Measurements from ENCODE around the gene IFITM1. TPM values are rescaled to one million over a fixed set of nuclear protein-coding genes. Genes with fewer than 3 reads are reported as not detected.

Gene IFITM1
- total and polyA plus RNA-seq, 2 of the 13 experiments (the other 11 are each of a cell fraction or from before 2014, with no cell fraction given) = 0.38 to 11.1 TPM

GRCh38 chr11:363948-364761 is 50.3 kb downstream of the IFITM1 start:
- H3K4me2 ChIP-seq (ENCODE audit: low read depth, low read length) = peak overlapping the region; percentile 53
- no peak overlapping the region for H3K9ac ChIP-seq (ENCODE audit: insufficient read depth, low read depth, low read length)
- ATAC-seq (peak; percentile 83), DNase-seq (ENCODE audit: low spot score) (peak; percentile 62), FAIRE-seq (no peak)
- intact Hi-C loops (cut with micrococcal nuclease; ENCODE audit: unreplicated experiment) = no loop called here
- no peaks in the 10 kb centered on the region for H4K20me1 ChIP-seq (ENCODE audit: insufficient read depth, low read length)
- no peak overlapping the region for H3K27ac ChIP-seq (ENCODE audit: extremely low read length, insufficient read depth, low read length)
- no peak overlapping the region for H2AFZ ChIP-seq (ENCODE audit: low read length)
- peaks cover 21% of the 10 kb centered on the region for H3K4me1 ChIP-seq (ENCODE audit: insufficient read depth, low read length)
- H3K36me3 ChIP-seq (replicated peaks in 1 of 2; ENCODE audit: control insufficient read depth in 1 of 2, insufficient read depth in 2 of 2, low read length in 2 of 2) = no peaks in the 10 kb centered on the region
- POLR2A ChIA-PET = interaction anchor here (0.7 to 2.0 kb wide), 10 partner anchors 9 to 157 kb away, joined by 3 to 7 read pairs (median 4); partner anchors contain the start of genes BET1L, IFITM2, PTDSS2 and RIC8A
- H3K27me3 ChIP-seq (ENCODE audit: control insufficient read depth in 1 of 2, insufficient read depth in 2 of 2, low read length in 2 of 2) = peaks cover 9 to 34% of the 10 kb centered on the region in 2 experiments
- peaks cover 9% of the 10 kb centered on the region for H3K9me3 ChIP-seq (ENCODE audit: low read length)
- CTCF ChIA-PET (ENCODE audit: low intra/inter-chr PET ratio, low total read pairs) = interaction anchor here (1.2 kb wide), 1 partner anchor 59 kb away, joined by 4 read pairs; no protein-coding TSS in a partner anchor
- 48% methylated on average over 14 of the region's 24 CpGs for WGBS (ENCODE audit: low lambda C conversion rate)
- no TSS peak for BruUV-seq (replicated peaks)
- H3K4me3 ChIP-seq (replicated peaks in 1 of 3; ENCODE audit: insufficient read depth in 1 of 3, low read depth in 2 of 3, low read length in 3 of 3) = peak overlapping the region in 1 of 3 experiments; percentile 20; a peak in 1 of 6 replicates
- no peaks in the 10 kb centered on the region for H3K79me2 ChIP-seq (ENCODE audit: insufficient read depth, low read length)
- in situ Hi-C loops (cut with HindIII; ENCODE audit: extremely low pct_ligation_motif_present, low pct_unique_long_range_greater_than_20kb) = no loop called here
- TF ChIP-seq AGO1 (IDR thresholded peaks at IDR 0.05; ENCODE audit: low read depth, low read length, poor library complexity, severe bottlenecking) (no peak), ZNF207 (IDR thresholded peaks at IDR 0.05; ENCODE audit: borderline replicate concordance) (no peak), HOXD1 (CRISPR knock-in tag; IDR thresholded peaks at IDR 0.05) (no peak), MTA1 (CRISPR knock-in tag; IDR thresholded peaks at IDR 0.05; ENCODE audit: borderline replicate concordance) (peak; percentile 72; the same call in 1 of the 2 replicates), KDM2A (CRISPR knock-in tag; IDR thresholded peaks at IDR 0.05; ENCODE audit: borderline replicate concordance, low read depth) (peak; percentile 72), PLRG1 (conservative IDR thresholded peaks at IDR 0.05) (no peak), ARID5B (CRISPR knock-in tag; IDR thresholded peaks at IDR 0.05) (peak; percentile 25; the same call in 1 of the 2 replicates), GATAD1 (CRISPR knock-in tag; IDR thresholded peaks at IDR 0.05) (peak; percentile 74), SALL1 (CRISPR knock-in tag; IDR thresholded peaks at IDR 0.05) (peak; percentile 49; the same call in 1 of the 2 replicates), FLYWCH1 (CRISPR knock-in tag; IDR thresholded peaks at IDR 0.05) (no peak), HOXA3 (CRISPR knock-in tag; IDR thresholded peaks at IDR 0.05) (peak; percentile 58)
- TF ChIP-seq, protein P1, sequence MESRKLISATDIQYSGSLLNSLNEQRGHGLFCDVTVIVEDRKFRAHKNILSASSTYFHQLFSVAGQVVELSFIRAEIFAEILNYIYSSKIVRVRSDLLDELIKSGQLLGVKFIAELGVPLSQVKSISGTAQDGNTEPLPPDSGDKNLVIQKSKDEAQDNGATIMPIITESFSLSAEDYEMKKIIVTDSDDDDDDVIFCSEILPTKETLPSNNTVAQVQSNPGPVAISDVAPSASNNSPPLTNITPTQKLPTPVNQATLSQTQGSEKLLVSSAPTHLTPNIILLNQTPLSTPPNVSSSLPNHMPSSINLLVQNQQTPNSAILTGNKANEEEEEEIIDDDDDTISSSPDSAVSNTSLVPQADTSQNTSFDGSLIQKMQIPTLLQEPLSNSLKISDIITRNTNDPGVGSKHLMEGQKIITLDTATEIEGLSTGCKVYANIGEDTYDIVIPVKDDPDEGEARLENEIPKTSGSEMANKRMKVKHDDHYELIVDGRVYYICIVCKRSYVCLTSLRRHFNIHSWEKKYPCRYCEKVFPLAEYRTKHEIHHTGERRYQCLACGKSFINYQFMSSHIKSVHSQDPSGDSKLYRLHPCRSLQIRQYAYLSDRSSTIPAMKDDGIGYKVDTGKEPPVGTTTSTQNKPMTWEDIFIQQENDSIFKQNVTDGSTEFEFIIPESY (CRISPR knock-in tag; IDR thresholded peaks at IDR 0.05) = peak; percentile 71
- TF ChIP-seq, protein P2, sequence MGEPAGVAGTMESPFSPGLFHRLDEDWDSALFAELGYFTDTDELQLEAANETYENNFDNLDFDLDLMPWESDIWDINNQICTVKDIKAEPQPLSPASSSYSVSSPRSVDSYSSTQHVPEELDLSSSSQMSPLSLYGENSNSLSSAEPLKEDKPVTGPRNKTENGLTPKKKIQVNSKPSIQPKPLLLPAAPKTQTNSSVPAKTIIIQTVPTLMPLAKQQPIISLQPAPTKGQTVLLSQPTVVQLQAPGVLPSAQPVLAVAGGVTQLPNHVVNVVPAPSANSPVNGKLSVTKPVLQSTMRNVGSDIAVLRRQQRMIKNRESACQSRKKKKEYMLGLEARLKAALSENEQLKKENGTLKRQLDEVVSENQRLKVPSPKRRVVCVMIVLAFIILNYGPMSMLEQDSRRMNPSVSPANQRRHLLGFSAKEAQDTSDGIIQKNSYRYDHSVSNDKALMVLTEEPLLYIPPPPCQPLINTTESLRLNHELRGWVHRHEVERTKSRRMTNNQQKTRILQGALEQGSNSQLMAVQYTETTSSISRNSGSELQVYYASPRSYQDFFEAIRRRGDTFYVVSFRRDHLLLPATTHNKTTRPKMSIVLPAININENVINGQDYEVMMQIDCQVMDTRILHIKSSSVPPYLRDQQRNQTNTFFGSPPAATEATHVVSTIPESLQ (CRISPR knock-in tag; conservative IDR thresholded peaks at IDR 0.05) = no peak
